ENCODE data around the gene C3orf62. TPM values are rescaled to one million over a fixed set of nuclear protein-coding genes. Genes with fewer than 3 reads are reported as not detected.

C3orf62 gene
- total RNA-seq, 1 experiment from 2014 or later, result 6.9 TPM

DNA sequence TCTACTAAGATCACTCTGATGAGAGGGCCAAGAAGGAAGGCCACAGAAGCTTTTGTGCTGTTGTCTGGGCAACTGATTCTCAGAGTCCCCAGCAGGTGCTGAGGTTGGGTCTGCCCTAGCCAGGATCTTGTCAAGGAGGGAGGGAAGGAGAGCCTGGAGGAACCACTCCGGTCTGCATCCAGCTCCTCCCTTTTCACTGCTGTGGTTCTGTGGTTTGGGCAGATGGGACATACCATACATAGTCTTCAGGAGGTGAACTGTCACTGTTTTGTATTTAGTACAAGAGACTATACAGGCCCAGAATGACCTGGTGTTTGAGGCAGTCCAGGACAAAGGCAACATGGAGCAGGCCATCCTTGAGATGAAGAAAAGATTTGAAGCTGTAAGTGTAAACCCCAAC lies 21.9 kb downstream of the C3orf62 start:
- Histone ChIP-seq H3K4me1 (replicated peaks; ENCODE audit: insufficient read depth) (peaks cover 9% of the 10 kb centered on the region), H3K4me2 (no peak overlapping the region), H3K9me3 (ENCODE audit: insufficient read depth, low read depth) (no peaks in the 10 kb centered on the region), H3K36me3 (ENCODE audit: low read depth) (no peaks in the 10 kb centered on the region), H4K20me1 (ENCODE audit: insufficient read depth) (no peaks in the 10 kb centered on the region), H3F3A (ENCODE audit: insufficient read depth, low read depth) (no peaks in the 10 kb centered on the region; the same call in 1 of the 2 replicates), H3K27me3 (ENCODE audit: insufficient read depth, low read depth) (no peaks in the 10 kb centered on the region), H3K9me2 (ENCODE audit: insufficient read depth) (no peaks in the 10 kb centered on the region), H3K79me2 (ENCODE audit: low read depth) (no peaks in the 10 kb centered on the region), H3K27ac (no peak overlapping the region), H3K4me3 (no peak overlapping the region), H2AFZ (no peak overlapping the region)
- TF ChIP-seq CTCF (conservative IDR thresholded peaks at IDR 0.05), result no peak
- TF ChIP-seq EZH2 (IDR thresholded peaks at IDR 0.05; ENCODE audit: low read depth), result no peak
- CTCF ChIA-PET, result no interaction called here
- BruUV-seq (replicated peaks), result no TSS peak
- intact Hi-C loops (cut with micrococcal nuclease; ENCODE audit: unreplicated experiment), result no loop called here
- no peak for DNase-seq
- POLR2A ChIA-PET (ENCODE audit: unreplicated experiment), result no interaction called here

GRCh38 chr3:49253512-49253911 lies 23.5 kb downstream of the C3orf62 start:
- no peak for DNase-seq
- no peaks in the 10 kb centered on the region for H3K9me3 ChIP-seq (ENCODE audit: insufficient read depth, low read depth)
- H4K20me1 ChIP-seq (ENCODE audit: insufficient read depth), result no peaks in the 10 kb centered on the region
- H3K27me3 ChIP-seq (ENCODE audit: insufficient read depth, low read depth), result no peaks in the 10 kb centered on the region
- ChIA-PET CTCF (no interaction called here), POLR2A (ENCODE audit: unreplicated experiment) (no interaction called here)
- peaks cover 6% of the 10 kb centered on the region; the same call in 1 of the 2 replicates for H3F3A ChIP-seq (ENCODE audit: insufficient read depth, low read depth)
- no peak overlapping the region for H3K4me3 ChIP-seq
- no peaks in the 10 kb centered on the region for H3K79me2 ChIP-seq (ENCODE audit: low read depth)
- no peaks in the 10 kb centered on the region for H3K36me3 ChIP-seq (ENCODE audit: low read depth)
- no peak overlapping the region for H3K4me2 ChIP-seq
- TF ChIP-seq EZH2 (IDR thresholded peaks at IDR 0.05; ENCODE audit: low read depth), result no peak
- no peak for TF ChIP-seq CTCF (conservative IDR thresholded peaks at IDR 0.05)
- intact Hi-C loops (cut with micrococcal nuclease; ENCODE audit: unreplicated experiment), result no loop called here
- H2AFZ ChIP-seq, result no peak overlapping the region
- H3K27ac ChIP-seq, result no peak overlapping the region
- BruUV-seq (replicated peaks), result no TSS peak
- H3K9me2 ChIP-seq (ENCODE audit: insufficient read depth), result no peaks in the 10 kb centered on the region
- peaks cover 20% of the 10 kb centered on the region for H3K4me1 ChIP-seq (replicated peaks; ENCODE audit: insufficient read depth)

DNA sequence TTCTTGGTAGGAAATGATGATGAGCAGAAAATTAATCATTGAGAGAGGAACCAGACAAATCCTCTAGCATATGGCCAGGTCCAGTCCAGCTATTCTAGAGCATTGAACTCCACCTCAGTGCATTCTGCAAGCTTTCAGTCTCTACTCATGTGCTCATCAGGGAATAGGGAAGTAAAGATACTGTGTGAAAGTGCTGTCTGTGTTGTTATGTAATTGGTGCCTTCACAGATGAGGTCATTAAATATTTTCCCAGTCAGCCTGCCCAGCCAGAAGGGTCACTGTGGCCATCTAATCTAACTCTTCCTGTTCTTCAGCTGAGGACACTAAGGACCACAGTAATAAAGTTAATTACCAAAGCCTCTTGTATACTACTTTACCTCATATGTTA lies 28.2 kb downstream of the C3orf62 start:
- POLR2A ChIA-PET (ENCODE audit: unreplicated experiment), result interaction anchor here (0.7 kb wide), 1 partner anchor 77 kb away, joined by 4 read pairs; the partner anchor contains the start of gene KLHDC8B
- DNase-seq, result peak; percentile 30 to 76
- Histone ChIP-seq H2AFZ (no peak overlapping the region), H3K4me3 (no peak overlapping the region), H3K9me3 (ENCODE audit: insufficient read depth, low read depth) (no peaks in the 10 kb centered on the region), H3F3A (ENCODE audit: insufficient read depth, low read depth) (peaks cover 31% of the 10 kb centered on the region), H3K4me2 (peak overlapping the region; percentile 5; the same call in 1 of the 2 replicates), H3K9me2 (ENCODE audit: insufficient read depth) (no peaks in the 10 kb centered on the region), H3K36me3 (ENCODE audit: low read depth) (no peaks in the 10 kb centered on the region), H3K27ac (peak overlapping the region; percentile 59), H3K4me1 (replicated peaks; ENCODE audit: insufficient read depth) (peaks cover 38% of the 10 kb centered on the region), H3K27me3 (ENCODE audit: insufficient read depth, low read depth) (no peaks in the 10 kb centered on the region), H4K20me1 (ENCODE audit: insufficient read depth) (no peaks in the 10 kb centered on the region), H3K79me2 (ENCODE audit: low read depth) (no peaks in the 10 kb centered on the region)
- CTCF ChIA-PET, result interaction anchor here (0.7 kb wide), 1 partner anchor 39 kb away, joined by 8 read pairs; no protein-coding TSS in a partner anchor
- TF ChIP-seq CTCF (conservative IDR thresholded peaks at IDR 0.05) (no peak), EZH2 (IDR thresholded peaks at IDR 0.05; ENCODE audit: low read depth) (no peak)
- no TSS peak for BruUV-seq (replicated peaks)
- intact Hi-C loops (cut with micrococcal nuclease; ENCODE audit: unreplicated experiment), result no loop called here

Measured in PC-9 (cell line).